Transverse colon (tissue), 4 donors: Measurements from ENCODE around the gene MLLT10. TPM values are rescaled to one million over a fixed set of nuclear protein-coding genes. Genes with fewer than 3 reads are reported as not detected.

Experiments used
- DNase-seq: peaks from one replicate; pipeline ENCODE4 v3.0.0-alpha.2; 2019
- H3K27ac ChIP-seq, 4 donors: fragments of 200-600 bp; sonication (generic); 2 replicates each; pipeline ENCODE4 v1.5.1; 2016 to 2018; ENCODE audit warnings: inconsistent platforms in 4 of 4
- H3K27me3 ChIP-seq: fragments of 200-600 bp; sonication (generic); 2 replicates; pipeline ENCODE4 v1.5.1; 2017; ENCODE audit warnings: inconsistent platforms
- H3K36me3 ChIP-seq, 4 donors: fragments of 200-600 bp; sonication (generic); 2 replicates each; pipeline ENCODE4 v1.5.1; 2017 to 2019; ENCODE audit warnings: inconsistent platforms in 4 of 4
- H3K4me1 ChIP-seq, 4 donors: fragments of 200-600 bp; sonication (generic); 2 replicates each; pipeline ENCODE4 v1.5.1; 2017 to 2020; ENCODE audit warnings: inconsistent platforms in 4 of 4
- H3K4me3 ChIP-seq, 4 donors: fragments of 200-600 bp; sonication (generic); 1 replicate in 1 of 4; 2 replicates in 3 of 4; pipeline versions ENCODE4 v1.5.1 to v1.6.1; 2017 to 2019; ENCODE audit warnings: inconsistent platforms in 4 of 4
- H3K9me3 ChIP-seq, 2 donors: fragments of 200-600 bp; sonication (generic); 2 replicates each; pipeline ENCODE4 v1.5.1; 2017 to 2019; ENCODE audit warnings: inconsistent platforms in 2 of 2
- CTCF ChIP-seq, 5 experiments: fragments of 200-600 bp in 3 of 5; fragments of 450-650 bp in 2 of 5; sonication (generic) in 3 of 5; IDR thresholded peaks; 1 replicate in 2 of 5; 2 replicates in 3 of 5; pipeline ENCODE4 v1.5.1; 2016 to 2017; ENCODE audit warnings: antibody characterized with exemption in 5 of 5, inconsistent platforms in 3 of 5, mild to moderate bottlenecking in 2 of 5, moderate library complexity in 1 of 5
- EP300 ChIP-seq: sonication (generic); formaldehyde crosslinking; IDR thresholded peaks from one replicate; pipeline ENCODE4 v1.6.1; 2017; ENCODE audit warnings: antibody characterized with exemption, low read depth
- POLR2A ChIP-seq: fragments of 450-650 bp; IDR thresholded peaks from one replicate; pipeline ENCODE4 v1.6.1; 2016; ENCODE audit warnings: antibody characterized with exemption, mild to moderate bottlenecking, moderate library complexity
- POLR2AphosphoS5 ChIP-seq, 3 donors: sonication (generic); formaldehyde crosslinking; IDR thresholded peaks; one replicate each; pipeline ENCODE4 v1.6.1; 2016; ENCODE audit warnings: antibody characterized with exemption in 3 of 3
- WGBS, 2 donors: methylation state at CpG; one replicate each; pipeline ENCODE4 v1.1.5; 2018; ENCODE audit warnings: low coverage in 1 of 2; 5-methylcytosine and 5-hydroxymethylcytosine counted together
- in situ Hi-C, 4 donors: fragments of 200-750 bp; cut with MboI; loops; one replicate each; pipeline versions ENCODE4 v1.15.0 to v1.15.1; 2017; ENCODE audit warnings: low sequenced_read_pairs in 3 of 4, low pct_ligation_motif_present in 1 of 4, low pct_unique_long_range_greater_than_20kb in 1 of 4
- intact Hi-C: fragments of 100-400 bp; cut with DNase I; formaldehyde crosslinking; loops from one replicate; pipeline ENCODE4 v1.15.1; 2023; ENCODE audit warnings: low total_unique reads
- total RNA-seq, 4 donors: library from RNA; depleted of rRNA; stranded (reverse); fragments of >200 nt; gene quantifications; one replicate each; pipeline ENCODE4 v1.1.0, GENCODE V29; 2016

The MLLT10 gene
- total RNA-seq, 4 donors from 2014 or later = 12.0 to 43.0 (median 28.5) TPM

DNA sequence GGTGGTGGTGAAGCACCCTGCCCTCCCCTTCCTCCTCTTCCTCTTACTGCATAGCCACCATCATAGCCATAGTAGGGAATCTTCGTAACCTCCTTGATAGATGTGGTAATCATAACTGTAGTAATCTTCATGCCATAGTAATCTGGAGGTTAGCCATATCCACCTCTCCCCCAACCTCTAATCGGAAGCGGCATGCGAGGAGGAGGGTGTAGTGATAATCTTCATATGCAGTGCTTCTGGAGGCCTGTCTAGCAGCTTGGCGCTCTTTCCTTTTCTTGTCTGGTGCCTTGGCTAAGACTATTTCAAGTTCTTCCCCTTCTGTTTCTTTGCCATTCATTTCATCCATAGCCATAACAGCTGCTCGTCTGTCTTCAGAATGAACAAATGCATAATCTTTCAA lies 90.9 kb downstream of the MLLT10 start:
- intact Hi-C loops = no loop called here
- no peaks in the 10 kb centered on the region for H3K9me3 ChIP-seq
- 94 to 100% methylated on average over 2 to 6 of the region's 6 CpGs for WGBS, 2 donors

DNA sequence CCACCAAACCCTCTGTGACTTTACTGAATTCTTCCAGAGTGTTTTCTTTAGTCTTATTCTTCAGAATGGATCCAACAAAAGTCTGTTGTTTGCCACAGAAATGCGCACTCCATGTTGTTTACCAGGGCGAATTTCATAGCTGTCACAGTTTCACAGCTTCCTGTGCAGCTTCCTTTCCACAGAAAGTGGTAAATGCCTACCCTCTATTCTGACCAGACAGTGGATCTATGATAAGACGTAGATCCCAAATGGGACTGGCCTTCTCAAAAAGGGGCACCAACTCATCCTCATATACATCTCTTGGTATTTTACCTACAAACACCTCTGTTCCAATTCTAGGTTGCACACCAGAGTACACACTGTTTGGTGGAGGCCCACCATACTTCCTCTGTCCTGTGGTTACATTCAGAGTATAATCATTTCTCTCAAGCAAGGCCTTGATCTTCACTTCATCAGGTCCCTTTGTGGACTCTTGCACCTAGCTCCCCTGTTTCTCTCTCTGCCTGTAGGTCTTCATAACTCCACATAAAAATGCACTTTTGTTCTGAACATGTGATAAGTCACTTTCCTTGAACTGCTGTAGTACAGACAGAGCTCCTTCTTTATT lies 91.7 kb downstream of the MLLT10 start:
- Histone ChIP-seq H3K9me3 (no peaks in the 10 kb centered on the region), H3K27ac (no peak overlapping the region), H3K4me3 (no peak overlapping the region), H3K36me3 (peaks cover 0 to 6% (median 0%) of the 10 kb centered on the region in 4 donors), H3K27me3 (no peaks in the 10 kb centered on the region), H3K4me1 (peaks cover 0 to 11% (median 2%) of the 10 kb centered on the region in 4 donors)
- TF ChIP-seq POLR2AphosphoS5 (IDR thresholded peaks at IDR 0.05) = no peak
- no peak for TF ChIP-seq CTCF (IDR thresholded peaks at IDR 0.05)
- TF ChIP-seq POLR2A = no peak
- TF ChIP-seq EP300 = no peak
- intact Hi-C loops = no loop called here
- 90 to 94% methylated on average over 2 to 3 of the region's 3 CpGs for WGBS, 2 donors
- in situ Hi-C loops = no loop called here
- DNase-seq = no peak

More for the DNA sequence above, 90.9 kb downstream of the MLLT10 start:
- Histone ChIP-seq H3K4me3 (no peak overlapping the region), H3K27ac (no peak overlapping the region), H3K27me3 (no peaks in the 10 kb centered on the region), H3K36me3 (peaks cover 0 to 6% (median 0%) of the 10 kb centered on the region in 4 donors), H3K4me1 (peaks cover 0 to 11% (median 2%) of the 10 kb centered on the region in 4 donors)
- no peak for DNase-seq
- in situ Hi-C loops = no loop called here
- no peak for TF ChIP-seq POLR2AphosphoS5 (IDR thresholded peaks at IDR 0.05)
- no peak for TF ChIP-seq POLR2A

DNA sequence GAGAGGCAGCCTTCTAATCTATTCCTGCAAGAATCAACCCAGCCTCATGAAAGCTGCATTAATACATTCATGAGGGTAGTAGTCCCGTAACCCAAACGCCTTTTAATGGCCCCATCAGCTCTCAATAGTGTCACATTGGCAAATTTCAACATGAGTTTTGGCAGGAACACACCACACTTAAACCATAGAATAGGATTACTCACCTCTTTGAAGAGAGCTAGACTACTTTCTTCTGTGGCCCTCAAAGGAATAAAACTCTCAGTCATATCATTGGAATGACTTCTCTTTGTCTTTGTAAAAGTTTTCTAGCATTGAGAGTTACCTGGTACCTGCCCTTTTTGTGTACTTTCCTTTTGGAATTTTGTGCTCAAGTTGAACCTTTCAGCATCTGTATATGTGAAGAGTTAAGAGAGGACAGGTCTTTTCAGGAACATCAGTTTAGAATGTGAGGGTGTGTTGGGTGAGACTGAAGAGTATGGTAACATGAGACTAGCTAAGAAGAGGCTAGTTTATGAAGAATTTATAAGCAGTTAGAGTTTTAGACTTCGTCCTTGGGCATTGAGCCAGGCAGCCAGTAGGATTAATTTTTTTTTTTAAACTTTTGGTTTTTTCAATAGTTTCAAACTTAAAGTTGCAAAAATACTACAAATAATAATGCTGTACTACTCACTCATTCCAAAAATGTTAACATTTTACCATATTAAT lies 92.6 kb downstream of the MLLT10 start:
- WGBS, 2 donors = 77 to 81% methylated on average over 3 of the region's 3 CpGs
- Histone ChIP-seq H3K4me3 (no peak overlapping the region), H3K27ac (no peak overlapping the region), H3K9me3 (no peaks in the 10 kb centered on the region), H3K36me3 (peaks cover 0 to 6% (median 0%) of the 10 kb centered on the region in 4 donors), H3K27me3 (no peaks in the 10 kb centered on the region), H3K4me1 (peaks cover 0 to 11% (median 2%) of the 10 kb centered on the region in 4 donors)
- DNase-seq = no peak
- intact Hi-C loops (no loop called here), in situ Hi-C loops (no loop called here)
- TF ChIP-seq EP300 = no peak
- no peak for TF ChIP-seq POLR2A
- TF ChIP-seq CTCF (IDR thresholded peaks at IDR 0.05) = no peak
- no peak for TF ChIP-seq POLR2AphosphoS5 (IDR thresholded peaks at IDR 0.05)

DNA sequence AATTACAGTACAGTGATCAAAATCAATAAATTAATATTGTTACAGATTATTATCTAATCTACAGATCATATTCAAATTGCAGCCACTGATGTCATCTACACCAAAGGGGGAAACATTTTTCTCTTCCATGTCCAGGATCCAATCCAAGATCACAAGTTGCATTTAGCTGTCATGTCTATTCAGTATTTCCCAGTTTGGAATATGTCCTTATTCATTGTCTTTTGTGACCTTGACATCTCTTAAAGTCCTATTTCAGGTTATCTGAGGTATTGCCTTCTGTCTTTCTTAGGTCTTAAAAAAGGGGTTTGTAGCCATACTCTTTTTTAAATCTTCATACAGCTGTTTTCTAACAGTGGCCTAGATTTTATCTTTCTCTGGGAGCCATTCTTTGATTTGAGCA lies 93.3 kb downstream of the MLLT10 start:
- no peaks in the 10 kb centered on the region for H3K9me3 ChIP-seq
- H3K4me1 ChIP-seq = peaks cover 0 to 11% (median 2%) of the 10 kb centered on the region in 4 donors
- no peaks in the 10 kb centered on the region for H3K27me3 ChIP-seq
- no peak overlapping the region for H3K4me3 ChIP-seq
- H3K36me3 ChIP-seq = peaks cover 0 to 6% (median 0%) of the 10 kb centered on the region in 4 donors
- in situ Hi-C loops (no loop called here), intact Hi-C loops (no loop called here)
- no peak for TF ChIP-seq CTCF (IDR thresholded peaks at IDR 0.05)
- TF ChIP-seq POLR2A = no peak
- no peak for TF ChIP-seq POLR2AphosphoS5 (IDR thresholded peaks at IDR 0.05)
- no peak for TF ChIP-seq EP300
- H3K27ac ChIP-seq = no peak overlapping the region
- no peak for DNase-seq
